ENCODE measurements around the gene C1orf21.

DNA sequence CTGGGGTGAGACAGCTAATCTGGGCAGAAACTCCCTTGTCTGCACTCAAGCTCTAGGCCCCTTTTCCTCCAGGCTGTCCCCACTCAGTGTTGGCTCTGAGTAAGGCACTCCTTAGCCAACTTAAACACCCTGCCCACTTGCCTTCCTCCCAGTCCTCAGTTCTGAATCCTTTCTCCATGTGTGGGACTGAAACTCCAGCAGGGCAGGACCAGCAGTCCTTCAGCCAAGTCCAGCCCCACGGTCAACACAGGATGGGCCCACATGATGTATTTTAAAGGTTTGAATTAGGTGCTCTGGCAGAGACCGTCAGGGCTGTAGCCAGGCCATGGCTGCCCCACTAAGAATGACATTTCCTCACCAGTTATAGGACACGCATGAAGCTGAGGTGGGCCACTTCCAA lies 260.0 kb downstream of the C1orf21 start:
- TF ChIP-seq, protein P1, sequence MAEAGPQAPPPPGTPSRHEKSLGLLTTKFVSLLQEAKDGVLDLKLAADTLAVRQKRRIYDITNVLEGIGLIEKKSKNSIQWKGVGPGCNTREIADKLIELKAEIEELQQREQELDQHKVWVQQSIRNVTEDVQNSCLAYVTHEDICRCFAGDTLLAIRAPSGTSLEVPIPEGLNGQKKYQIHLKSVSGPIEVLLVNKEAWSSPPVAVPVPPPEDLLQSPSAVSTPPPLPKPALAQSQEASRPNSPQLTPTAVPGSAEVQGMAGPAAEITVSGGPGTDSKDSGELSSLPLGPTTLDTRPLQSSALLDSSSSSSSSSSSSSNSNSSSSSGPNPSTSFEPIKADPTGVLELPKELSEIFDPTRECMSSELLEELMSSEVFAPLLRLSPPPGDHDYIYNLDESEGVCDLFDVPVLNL (CRISPR knock-in tag; IDR thresholded peaks at IDR 0.05; ENCODE audit: borderline replicate concordance, low read depth), result no peak
- no peak for TF ChIP-seq EMX1 (CRISPR knock-in tag; IDR thresholded peaks at IDR 0.05)
- TF ChIP-seq, protein P2, sequence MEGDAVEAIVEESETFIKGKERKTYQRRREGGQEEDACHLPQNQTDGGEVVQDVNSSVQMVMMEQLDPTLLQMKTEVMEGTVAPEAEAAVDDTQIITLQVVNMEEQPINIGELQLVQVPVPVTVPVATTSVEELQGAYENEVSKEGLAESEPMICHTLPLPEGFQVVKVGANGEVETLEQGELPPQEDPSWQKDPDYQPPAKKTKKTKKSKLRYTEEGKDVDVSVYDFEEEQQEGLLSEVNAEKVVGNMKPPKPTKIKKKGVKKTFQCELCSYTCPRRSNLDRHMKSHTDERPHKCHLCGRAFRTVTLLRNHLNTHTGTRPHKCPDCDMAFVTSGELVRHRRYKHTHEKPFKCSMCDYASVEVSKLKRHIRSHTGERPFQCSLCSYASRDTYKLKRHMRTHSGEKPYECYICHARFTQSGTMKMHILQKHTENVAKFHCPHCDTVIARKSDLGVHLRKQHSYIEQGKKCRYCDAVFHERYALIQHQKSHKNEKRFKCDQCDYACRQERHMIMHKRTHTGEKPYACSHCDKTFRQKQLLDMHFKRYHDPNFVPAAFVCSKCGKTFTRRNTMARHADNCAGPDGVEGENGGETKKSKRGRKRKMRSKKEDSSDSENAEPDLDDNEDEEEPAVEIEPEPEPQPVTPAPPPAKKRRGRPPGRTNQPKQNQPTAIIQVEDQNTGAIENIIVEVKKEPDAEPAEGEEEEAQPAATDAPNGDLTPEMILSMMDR (IDR thresholded peaks at IDR 0.05), result no peak
- TF ChIP-seq, protein P3, sequence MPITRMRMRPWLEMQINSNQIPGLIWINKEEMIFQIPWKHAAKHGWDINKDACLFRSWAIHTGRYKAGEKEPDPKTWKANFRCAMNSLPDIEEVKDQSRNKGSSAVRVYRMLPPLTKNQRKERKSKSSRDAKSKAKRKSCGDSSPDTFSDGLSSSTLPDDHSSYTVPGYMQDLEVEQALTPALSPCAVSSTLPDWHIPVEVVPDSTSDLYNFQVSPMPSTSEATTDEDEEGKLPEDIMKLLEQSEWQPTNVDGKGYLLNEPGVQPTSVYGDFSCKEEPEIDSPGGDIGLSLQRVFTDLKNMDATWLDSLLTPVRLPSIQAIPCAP (CRISPR knock-in tag; IDR thresholded peaks at IDR 0.05), result no peak
- TF ChIP-seq, protein P4, sequence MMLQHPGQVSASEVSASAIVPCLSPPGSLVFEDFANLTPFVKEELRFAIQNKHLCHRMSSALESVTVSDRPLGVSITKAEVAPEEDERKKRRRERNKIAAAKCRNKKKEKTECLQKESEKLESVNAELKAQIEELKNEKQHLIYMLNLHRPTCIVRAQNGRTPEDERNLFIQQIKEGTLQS (CRISPR knock-in tag; conservative IDR thresholded peaks at IDR 0.05), result no peak
- TF ChIP-seq, protein P5, sequence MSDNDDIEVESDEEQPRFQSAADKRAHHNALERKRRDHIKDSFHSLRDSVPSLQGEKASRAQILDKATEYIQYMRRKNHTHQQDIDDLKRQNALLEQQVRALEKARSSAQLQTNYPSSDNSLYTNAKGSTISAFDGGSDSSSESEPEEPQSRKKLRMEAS (CRISPR knock-in tag; IDR thresholded peaks at IDR 0.05), result no peak
- TF ChIP-seq ZNF138 (CRISPR knock-in tag; conservative IDR thresholded peaks at IDR 0.05), result no peak
- TF ChIP-seq IRF2 (CRISPR knock-in tag; IDR thresholded peaks at IDR 0.05; ENCODE audit: borderline replicate concordance, low read depth), result no peak
- TF ChIP-seq JAZF1 (CRISPR knock-in tag; IDR thresholded peaks at IDR 0.05), result no peak

Measured in WTC11 (cell line).